Prostate gland (tissue), 2 donors: ENCODE data around the gene KCNS3. TPM values are rescaled to one million over a fixed set of nuclear protein-coding genes. Genes with fewer than 3 reads are reported as not detected.

Source experiments
- DNase-seq: peaks from one replicate; pipeline ENCODE4 v3.0.0-alpha.2; 2019; ENCODE audit warnings: low spot score
- H3K27ac ChIP-seq, 2 donors: fragments of 200-600 bp; sonication (generic); 2 replicates each; pipeline ENCODE4 v1.5.1; 2017 to 2019
- H3K27me3 ChIP-seq: fragments of 200-600 bp; sonication (generic); replicated peaks from 2 replicates; pipeline ENCODE4 v1.5.1; 2019; ENCODE audit not compliant: insufficient read depth
- H3K36me3 ChIP-seq, 2 donors: fragments of 200-600 bp; sonication (generic); 1 replicate in 1 of 2; 2 replicates in 1 of 2; pipeline versions ENCODE4 v1.5.1 to v1.8.1; 2017 to 2019
- H3K4me1 ChIP-seq: fragments of 200-600 bp; sonication (generic); replicated peaks from 2 replicates; pipeline ENCODE4 v1.5.1; 2019
- H3K4me3 ChIP-seq, 2 donors: fragments of 200-600 bp; sonication (generic); 2 replicates each; pipeline ENCODE4 v1.5.1; 2017 to 2019
- H3K9me3 ChIP-seq: fragments of 200-600 bp; sonication (generic); 2 replicates; pipeline ENCODE4 v1.5.1; 2017
- CTCF ChIP-seq, 4 experiments: fragments of 200-600 bp in 2 of 4; fragments of 450-650 bp in 2 of 4; sonication (generic) in 2 of 4; IDR thresholded peaks; 1 replicate in 3 of 4; 2 replicates in 1 of 4; pipeline ENCODE4 v1.5.1; 2016 to 2019; ENCODE audit warnings: antibody characterized with exemption in 4 of 4, mild to moderate bottlenecking in 2 of 4, moderate library complexity in 2 of 4
- POLR2A ChIP-seq: fragments of 450-650 bp; IDR thresholded peaks from one replicate; pipeline ENCODE4 v1.6.1; 2016; ENCODE audit warnings: antibody characterized with exemption, mild to moderate bottlenecking
- POLR2AphosphoS5 ChIP-seq: sonication (generic); formaldehyde crosslinking; IDR thresholded peaks from one replicate; pipeline ENCODE4 v1.6.1; 2017; ENCODE audit warnings: antibody characterized with exemption
- WGBS: methylation state at CpG from one replicate; pipeline ENCODE4 v1.1.5; 2018; 5-methylcytosine and 5-hydroxymethylcytosine counted together
- intact Hi-C: fragments of 100-400 bp; cut with DNase I; formaldehyde crosslinking; loops from one replicate; pipeline ENCODE4 v1.14.2; 2022
- total RNA-seq, 2 donors: library from RNA; depleted of rRNA; stranded (reverse); fragments of >200 nt; gene quantifications; one replicate each; pipeline ENCODE4 v1.1.0, GENCODE V29; 2016

The KCNS3 gene
- total RNA-seq, 2 donors from 2014 or later, result 17.4 to 106 TPM

GRCh38 chr2:17969661-17970060, 91.2 kb downstream of the KCNS3 start:
- Histone ChIP-seq H3K9me3 (no peaks in the 10 kb centered on the region), H3K27ac (no peak overlapping the region), H3K27me3 (no peaks in the 10 kb centered on the region), H3K4me3 (no peak overlapping the region), H3K36me3 (no peaks in the 10 kb centered on the region), H3K4me1 (no peaks in the 10 kb centered on the region)
- intact Hi-C loops, result loop anchor here (10.0 kb wide), 1 partner anchor 825 kb away; no protein-coding TSS in a partner anchor
- 82% methylated on average over 3 of the region's 3 CpGs for WGBS
- DNase-seq, result no peak
- TF ChIP-seq CTCF (IDR thresholded peaks at IDR 0.05) (no peak), POLR2AphosphoS5 (no peak), POLR2A (no peak)

- intact Hi-C loops, result loop anchor here (10.0 kb wide), 1 partner anchor 823 kb away; no protein-coding TSS in a partner anchor
- no peaks in the 10 kb centered on the region for H3K36me3 ChIP-seq
- no peaks in the 10 kb centered on the region for H3K9me3 ChIP-seq
- DNase-seq, result no peak
- H3K4me3 ChIP-seq, result no peak overlapping the region
- no peaks in the 10 kb centered on the region for H3K4me1 ChIP-seq
- no peaks in the 10 kb centered on the region for H3K27me3 ChIP-seq
- WGBS, result 54% methylated on average over 3 of the region's 3 CpGs
- TF ChIP-seq POLR2AphosphoS5, result no peak
- TF ChIP-seq CTCF (IDR thresholded peaks at IDR 0.05), result no peak
- no peak for TF ChIP-seq POLR2A
- no peak overlapping the region for H3K27ac ChIP-seq
These were observed 93.2 kb downstream of the KCNS3 start for GRCh38 chr2:17971531-17972125.

GRCh38 chr2:17972991-17973390, 94.5 kb downstream of the KCNS3 start:
- no peak overlapping the region for H3K27ac ChIP-seq
- intact Hi-C loops, result loop anchor here (10.0 kb wide), 1 partner anchor 822 kb away; no protein-coding TSS in a partner anchor
- no peaks in the 10 kb centered on the region for H3K36me3 ChIP-seq
- H3K4me3 ChIP-seq, result no peak overlapping the region
- no peaks in the 10 kb centered on the region for H3K27me3 ChIP-seq
- no peak for TF ChIP-seq POLR2AphosphoS5
- no peak for TF ChIP-seq CTCF (IDR thresholded peaks at IDR 0.05)
- no peak for TF ChIP-seq POLR2A
- no peak for DNase-seq
- no peaks in the 10 kb centered on the region for H3K9me3 ChIP-seq
- H3K4me1 ChIP-seq, result no peaks in the 10 kb centered on the region
- WGBS, result 70% methylated on average over 3 of the region's 3 CpGs

GRCh38 chr2:17975401-17975800, 96.9 kb downstream of the KCNS3 start:
- intact Hi-C loops, result loop anchor here (10.0 kb wide), 1 partner anchor 819 kb away; no protein-coding TSS in a partner anchor
- H3K27me3 ChIP-seq, result no peaks in the 10 kb centered on the region
- 88% methylated on average over 2 of the region's 2 CpGs for WGBS
- no peak for DNase-seq
- no peaks in the 10 kb centered on the region for H3K36me3 ChIP-seq
- TF ChIP-seq POLR2AphosphoS5 (no peak), CTCF (IDR thresholded peaks at IDR 0.05) (no peak), POLR2A (no peak)
- no peaks in the 10 kb centered on the region for H3K4me1 ChIP-seq
- no peak overlapping the region for H3K4me3 ChIP-seq
- no peaks in the 10 kb centered on the region for H3K9me3 ChIP-seq
- no peak overlapping the region for H3K27ac ChIP-seq
